ENCODE measurements around the gene SMG1. TPM values are rescaled to one million over a fixed set of nuclear protein-coding genes. Genes with fewer than 3 reads are reported as not detected.
A peak's percentile ranks its signal among the peaks of the same experiment; 100 is the strongest.
"Not testable (repeated sequence)": the region's sequence is repeated elsewhere in the genome, so short reads cannot be mapped to it uniquely, and the experiment has no call there.

SMG1 gene
- total RNA-seq, 4 donors from 2014 or later = 65.2 to 88.9 (median 69.1) TPM

- Histone ChIP-seq H3K9me3 (no peaks in the 10 kb centered on the region), H3K27ac (replicated peaks in 1 of 4) (no peak overlapping the region), H3K4me1 (peaks cover 7 to 18% (median 17%) of the 10 kb centered on the region in 4 donors), H3K4me3 (no peak overlapping the region), H3K36me3 (no peaks in the 10 kb centered on the region), H3K27me3 (no peaks in the 10 kb centered on the region)
- intact Hi-C loops (cut with DNase I) = no loop called here
- no peak for DNase-seq (ENCODE audit: extremely low spot score)
- TF ChIP-seq POLR2A (IDR thresholded peaks at IDR 0.05; ENCODE audit: low read depth) (no peak), EP300 (IDR thresholded peaks at IDR 0.05) (no peak), CTCF (IDR thresholded peaks at IDR 0.05) (no peak), POLR2AphosphoS5 (IDR thresholded peaks at IDR 0.05) (no peak)
- WGBS = 84% methylated on average over 7 of the region's 7 CpGs
These were observed 10.6 kb upstream of the SMG1 start for GRCh38 chr16:18936727-18937340.

GRCh38 chr16:18933501-18933900, 7.3 kb upstream of the SMG1 start:
- 14% methylated on average over 1 of the region's 1 CpG for WGBS
- no peaks in the 10 kb centered on the region for H3K27me3 ChIP-seq
- H3K36me3 ChIP-seq = no peaks in the 10 kb centered on the region
- no peaks in the 10 kb centered on the region for H3K9me3 ChIP-seq
- intact Hi-C loops (cut with DNase I) = loop anchor here (5.0 kb wide), 1 partner anchor 34 kb away; no protein-coding TSS in a partner anchor
- DNase-seq (ENCODE audit: extremely low spot score) = no peak
- peak overlapping the region; percentile 60 to 77 (median 69) for H3K27ac ChIP-seq (replicated peaks in 1 of 4)
- H3K4me1 ChIP-seq = peaks cover 7 to 21% (median 20%) of the 10 kb centered on the region in 4 donors
- TF ChIP-seq POLR2AphosphoS5 (IDR thresholded peaks at IDR 0.05) (no peak), EP300 (IDR thresholded peaks at IDR 0.05) (no peak), CTCF (IDR thresholded peaks at IDR 0.05) (no peak), POLR2A (IDR thresholded peaks at IDR 0.05; ENCODE audit: low read depth) (no peak)
- no peak overlapping the region for H3K4me3 ChIP-seq

GRCh38 chr16:18932243-18932987, 6.2 kb upstream of the SMG1 start:
- Histone ChIP-seq H3K4me1 (peaks cover 7 to 21% (median 20%) of the 10 kb centered on the region in 4 donors), H3K36me3 (no peaks in the 10 kb centered on the region), H3K4me3 (no peak overlapping the region), H3K27ac (replicated peaks in 1 of 4) (peak overlapping the region; percentile 60 to 77 (median 69)), H3K9me3 (no peaks in the 10 kb centered on the region), H3K27me3 (no peaks in the 10 kb centered on the region)
- intact Hi-C loops (cut with DNase I) = loop anchor here (5.0 kb wide), 1 partner anchor 35 kb away; no protein-coding TSS in a partner anchor
- DNase-seq (ENCODE audit: extremely low spot score) = no peak
- 42% methylated on average over 5 of the region's 5 CpGs for WGBS
- TF ChIP-seq EP300 (IDR thresholded peaks at IDR 0.05) = no peak
- TF ChIP-seq CTCF (IDR thresholded peaks at IDR 0.05) = no peak
- TF ChIP-seq POLR2AphosphoS5 (IDR thresholded peaks at IDR 0.05) = peak; percentile 15 to 57
- no peak for TF ChIP-seq POLR2A (IDR thresholded peaks at IDR 0.05; ENCODE audit: low read depth)

GRCh38 chr16:18931756-18932155, 5.5 kb upstream of the SMG1 start:
- H3K27ac ChIP-seq (replicated peaks in 1 of 4) = peak overlapping the region; percentile 60 to 77 (median 69)
- TF ChIP-seq POLR2AphosphoS5 (IDR thresholded peaks at IDR 0.05) (no peak), POLR2A (IDR thresholded peaks at IDR 0.05; ENCODE audit: low read depth) (no peak), EP300 (IDR thresholded peaks at IDR 0.05) (no peak), CTCF (IDR thresholded peaks at IDR 0.05) (no peak)
- H3K36me3 ChIP-seq = no peaks in the 10 kb centered on the region
- peaks cover 7 to 27% (median 20%) of the 10 kb centered on the region in 4 donors for H3K4me1 ChIP-seq
- no peak for DNase-seq (ENCODE audit: extremely low spot score)
- intact Hi-C loops (cut with DNase I) = loop anchor here (5.0 kb wide), 1 partner anchor 36 kb away; no protein-coding TSS in a partner anchor
- H3K27me3 ChIP-seq = no peaks in the 10 kb centered on the region
- H3K4me3 ChIP-seq = no peak overlapping the region
- 61% methylated on average over 5 of the region's 5 CpGs for WGBS
- H3K9me3 ChIP-seq = no peaks in the 10 kb centered on the region

DNA sequence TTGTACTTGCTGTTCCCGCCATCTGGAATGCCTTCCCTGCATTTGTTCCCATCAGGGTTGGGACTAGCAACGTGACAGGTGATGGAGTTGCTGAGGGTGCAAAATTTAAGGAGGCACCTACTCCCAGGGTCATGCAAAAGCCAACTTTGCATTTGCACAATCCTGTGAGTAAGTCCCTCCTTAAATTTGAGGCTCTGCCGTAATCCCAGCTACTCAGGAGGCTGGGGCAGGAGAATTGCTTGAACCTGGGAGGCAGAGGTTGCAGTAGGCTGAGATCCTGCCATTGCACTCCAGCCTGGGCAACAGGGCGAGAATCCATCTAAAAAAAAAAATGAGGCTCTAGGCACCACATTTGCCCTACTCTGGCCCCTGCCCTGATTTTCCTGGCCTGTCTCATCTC, 3.9 kb upstream of the SMG1 start:
- peaks cover 7 to 28% (median 21%) of the 10 kb centered on the region in 4 donors for H3K4me1 ChIP-seq
- not testable (repeated sequence) for H3K9me3 ChIP-seq; H3K4me3 ChIP-seq; H3K36me3 ChIP-seq; H3K27ac ChIP-seq (replicated peaks in 1 of 4); H3K27me3 ChIP-seq; DNase-seq (ENCODE audit: extremely low spot score)
- WGBS = 63% methylated on average over 4 of the region's 4 CpGs
- intact Hi-C loops (cut with DNase I) = loop anchor here (5.0 kb wide), 1 partner anchor 37 kb away; no protein-coding TSS in a partner anchor

DNA sequence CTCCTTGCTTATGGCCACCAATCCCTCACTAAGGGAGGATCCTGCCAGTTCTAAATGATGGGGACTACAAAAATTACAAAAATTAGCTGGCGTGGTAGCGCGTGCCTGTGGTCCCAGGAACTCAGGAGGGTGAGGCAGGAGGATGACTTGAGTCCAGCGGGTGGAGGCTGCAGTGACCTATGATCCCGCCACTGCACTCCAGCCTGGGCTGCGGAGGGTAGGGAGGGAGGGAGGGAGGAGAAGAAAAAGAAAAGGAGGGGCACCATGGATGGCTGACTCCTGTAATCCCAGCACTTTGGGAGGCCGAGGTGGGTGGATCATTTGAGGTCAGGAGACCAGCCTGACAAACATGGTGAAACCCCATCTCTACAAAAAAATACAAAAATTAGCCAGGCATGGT, 1.9 kb upstream of the SMG1 start:
- 90% methylated on average over 7 of the region's 7 CpGs for WGBS
- H3K27me3 ChIP-seq; DNase-seq (ENCODE audit: extremely low spot score); H3K36me3 ChIP-seq; H3K27ac ChIP-seq (replicated peaks in 1 of 4); intact Hi-C loops (cut with DNase I); H3K4me3 ChIP-seq; H3K9me3 ChIP-seq: not testable (repeated sequence)
- peaks cover 5 to 43% (median 36%) of the 10 kb centered on the region in 4 donors for H3K4me1 ChIP-seq

DNA sequence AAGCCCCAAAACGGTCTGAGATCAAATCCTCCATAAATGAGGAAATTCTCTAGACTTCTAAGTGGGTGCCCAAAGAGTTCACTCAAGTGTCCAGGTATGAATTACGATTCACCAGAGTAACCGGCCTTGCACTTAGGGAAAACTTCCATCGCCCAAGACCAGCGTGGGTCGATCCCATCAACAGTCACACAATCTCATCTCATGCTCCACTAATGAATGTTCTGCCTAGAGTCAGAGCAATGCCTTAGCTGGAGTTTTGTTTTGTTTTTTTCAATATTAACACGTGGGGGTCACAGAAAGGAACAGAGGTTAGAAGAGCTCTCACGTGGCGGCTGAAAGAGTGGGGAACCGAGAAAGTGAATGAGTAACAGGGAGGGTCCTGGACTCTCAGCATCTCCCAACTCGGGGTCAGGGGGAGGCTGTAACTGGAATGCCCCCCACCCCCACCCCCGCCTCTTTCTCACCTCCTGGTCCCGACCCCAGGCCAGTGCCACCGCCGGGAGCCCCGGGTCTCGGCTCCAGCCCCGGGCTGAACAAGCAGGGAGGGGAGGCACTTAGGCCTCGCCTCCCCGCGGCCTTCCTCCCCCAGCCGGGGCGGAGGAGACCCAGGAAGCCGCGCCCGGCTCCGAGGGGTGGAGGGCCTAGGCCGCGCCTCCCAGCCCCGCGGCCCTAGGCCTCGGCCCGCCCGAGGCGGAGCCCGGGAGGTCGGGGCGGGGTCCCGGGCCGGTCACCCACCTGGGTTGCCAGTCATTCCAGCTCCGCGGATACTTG, 808 bp downstream of the SMG1 start:
- DNase-seq (ENCODE audit: extremely low spot score); H3K27me3 ChIP-seq; H3K36me3 ChIP-seq; intact Hi-C loops (cut with DNase I); H3K9me3 ChIP-seq: not testable (repeated sequence)
- Histone ChIP-seq H3K4me1 (peaks cover 0 to 35% (median 31%) of the 10 kb centered on the region in 4 donors), H3K27ac (replicated peaks in 1 of 4) (peak overlapping the region; percentile 96 to 97 (median 97)), H3K4me3 (peak overlapping the region; percentile 82 to 97 (median 90))
- WGBS = 0% methylated on average over 14 of the region's 42 CpGs
